Stimulated activated naive B cell treated with anti-CD40 and anti-IgM and Interleukin-4, amounts not matched to agents 10 μg/mL and 1 μg/mL and 100 μg/mL, for 72 hours (primary cell): Measurements from ENCODE around the gene SLF1.
A peak's percentile ranks its signal among the peaks of the same experiment; 100 is the strongest.

Experiments used
- ATAC-seq, 2 donors: fragments of 150-1000 bp; cut with Tn5 transposase; replicated peaks; 2 replicates each; pipeline ENCODE4 v1.10.0; 2021; ENCODE audit warnings: moderate library complexity in 1 of 2
- DNase-seq: peaks from one replicate; pipeline ENCODE4 v3.0.0; 2021
- H3K27ac Mint-ChIP-seq: one replicate; pipeline ENCODE4 v1.8.0; 2022; ENCODE audit warnings: mild to moderate bottlenecking, mixed read lengths
- H3K27me3 Mint-ChIP-seq, 2 donors: one replicate each; pipeline ENCODE4 v1.8.0; 2022; ENCODE audit warnings: mixed read lengths in 2 of 2
- H3K36me3 Mint-ChIP-seq, 2 donors: one replicate each; pipeline ENCODE4 v1.8.0; 2022; ENCODE audit warnings: mixed read lengths in 2 of 2, mild to moderate bottlenecking in 1 of 2
- H3K4me1 Mint-ChIP-seq, 2 donors: one replicate each; pipeline ENCODE4 v1.8.0; 2022; ENCODE audit warnings: mixed read lengths in 2 of 2, mild to moderate bottlenecking in 1 of 2
- H3K4me3 Mint-ChIP-seq, 2 donors: one replicate each; pipeline ENCODE4 v1.8.0; 2022; ENCODE audit warnings: mild to moderate bottlenecking in 2 of 2, mixed read lengths in 2 of 2, moderate library complexity in 1 of 2
- H3K9me3 Mint-ChIP-seq, 2 donors: one replicate each; pipeline ENCODE4 v1.8.0; 2022; ENCODE audit warnings: mixed read lengths in 2 of 2, mild to moderate bottlenecking in 1 of 2

Gene SLF1

GRCh38 chr5:94627191-94627590 is 8.7 kb downstream of the SLF1 start:
- H3K4me3 Mint-ChIP-seq, result no peak overlapping the region
- no peaks in the 10 kb centered on the region for H3K27me3 Mint-ChIP-seq
- ATAC-seq (no peak), DNase-seq (no peak)
- no peaks in the 10 kb centered on the region for H3K9me3 Mint-ChIP-seq
- H3K27ac Mint-ChIP-seq, result no peak overlapping the region
- H3K36me3 Mint-ChIP-seq, result peaks cover 18 to 26% of the 10 kb centered on the region in 2 donors
- H3K4me1 Mint-ChIP-seq, result peaks cover 7 to 16% of the 10 kb centered on the region in 2 donors

- DNase-seq (no peak), ATAC-seq (peak; percentile 91 to 93)
- peaks cover 13 to 23% of the 10 kb centered on the region in 2 donors for H3K4me1 Mint-ChIP-seq
- peaks cover 38 to 56% of the 10 kb centered on the region in 2 donors for H3K36me3 Mint-ChIP-seq
- H3K27ac Mint-ChIP-seq, result peak overlapping the region; percentile 77
- no peaks in the 10 kb centered on the region for H3K27me3 Mint-ChIP-seq
- H3K9me3 Mint-ChIP-seq, result peaks cover 2 to 10% of the 10 kb centered on the region in 2 donors
- peak overlapping the region; percentile 17 to 44 for H3K4me3 Mint-ChIP-seq
Measured at GRCh38 chr5:94632024-94632423, 13.6 kb downstream of the SLF1 start.

GRCh38 chr5:94640176-94640575 is 21.7 kb downstream of the SLF1 start:
- ATAC-seq (no peak), DNase-seq (no peak)
- Mint-ChIP-seq H3K36me3 (peaks cover 52 to 78% of the 10 kb centered on the region in 2 donors), H3K4me3 (no peak overlapping the region), H3K9me3 (peaks cover 13 to 20% of the 10 kb centered on the region in 2 donors), H3K4me1 (peaks cover 7 to 8% of the 10 kb centered on the region in 2 donors), H3K27ac (peak overlapping the region; percentile 63), H3K27me3 (no peaks in the 10 kb centered on the region)

- Mint-ChIP-seq H3K36me3 (peaks cover 23 to 39% of the 10 kb centered on the region in 2 donors), H3K9me3 (peaks cover 8 to 9% of the 10 kb centered on the region in 2 donors), H3K4me3 (no peak overlapping the region), H3K27me3 (no peaks in the 10 kb centered on the region), H3K27ac (no peak overlapping the region), H3K4me1 (peaks cover 0 to 1% of the 10 kb centered on the region in 2 donors)
- no peak for ATAC-seq
- DNase-seq, result no peak
Measured at GRCh38 chr5:94645053-94645452, 26.6 kb downstream of the SLF1 start.

- Mint-ChIP-seq H3K27me3 (no peaks in the 10 kb centered on the region), H3K36me3 (peaks cover 13 to 22% of the 10 kb centered on the region in 2 donors), H3K4me1 (no peaks in the 10 kb centered on the region), H3K4me3 (no peak overlapping the region), H3K9me3 (no peaks in the 10 kb centered on the region), H3K27ac (no peak overlapping the region)
- no peak for ATAC-seq
- no peak for DNase-seq
Measured at GRCh38 chr5:94646758-94647157, 28.3 kb downstream of the SLF1 start.

- no peak overlapping the region for H3K27ac Mint-ChIP-seq
- H3K4me3 Mint-ChIP-seq, result no peak overlapping the region
- H3K27me3 Mint-ChIP-seq, result no peaks in the 10 kb centered on the region
- peaks cover under 1% of the 10 kb centered on the region in 2 donors for H3K9me3 Mint-ChIP-seq
- peaks cover 18 to 28% of the 10 kb centered on the region in 2 donors for H3K36me3 Mint-ChIP-seq
- no peaks in the 10 kb centered on the region for H3K4me1 Mint-ChIP-seq
- DNase-seq, result no peak
- ATAC-seq, result no peak
Measured at GRCh38 chr5:94649874-94650273, 31.4 kb downstream of the SLF1 start.

GRCh38 chr5:94658272-94658671 is 39.8 kb downstream of the SLF1 start:
- Mint-ChIP-seq H3K9me3 (peaks cover 28 to 32% of the 10 kb centered on the region in 2 donors), H3K27me3 (no peaks in the 10 kb centered on the region), H3K36me3 (peaks cover 54 to 72% of the 10 kb centered on the region in 2 donors), H3K27ac (no peak overlapping the region), H3K4me1 (no peaks in the 10 kb centered on the region), H3K4me3 (no peak overlapping the region)
- no peak for ATAC-seq
- DNase-seq, result no peak

- Mint-ChIP-seq H3K36me3 (peaks cover 46 to 60% of the 10 kb centered on the region in 2 donors), H3K4me3 (no peak overlapping the region), H3K27me3 (no peaks in the 10 kb centered on the region), H3K9me3 (peaks cover 24 to 27% of the 10 kb centered on the region in 2 donors), H3K4me1 (no peaks in the 10 kb centered on the region), H3K27ac (no peak overlapping the region)
- ATAC-seq (no peak), DNase-seq (no peak)
Measured at GRCh38 chr5:94660506-94660905, 42.0 kb downstream of the SLF1 start.

GRCh38 chr5:94661086-94661485 is 42.6 kb downstream of the SLF1 start:
- Mint-ChIP-seq H3K27ac (no peak overlapping the region), H3K4me1 (no peaks in the 10 kb centered on the region), H3K27me3 (no peaks in the 10 kb centered on the region), H3K4me3 (no peak overlapping the region), H3K36me3 (peaks cover 41 to 57% of the 10 kb centered on the region in 2 donors), H3K9me3 (peaks cover 24 to 27% of the 10 kb centered on the region in 2 donors)
- ATAC-seq, result no peak
- no peak for DNase-seq

GRCh38 chr5:94667937-94668336 is 49.5 kb downstream of the SLF1 start:
- H3K27ac Mint-ChIP-seq, result peak overlapping the region; percentile 49
- no peaks in the 10 kb centered on the region for H3K9me3 Mint-ChIP-seq
- H3K4me3 Mint-ChIP-seq, result no peak overlapping the region
- peaks cover 31 to 42% of the 10 kb centered on the region in 2 donors for H3K36me3 Mint-ChIP-seq
- DNase-seq (no peak), ATAC-seq (no peak)
- H3K27me3 Mint-ChIP-seq, result no peaks in the 10 kb centered on the region
- peaks cover 0 to 10% of the 10 kb centered on the region in 2 donors for H3K4me1 Mint-ChIP-seq

GRCh38 chr5:94670726-94671125 is 52.3 kb downstream of the SLF1 start:
- peaks cover 31 to 39% of the 10 kb centered on the region in 2 donors for H3K36me3 Mint-ChIP-seq
- no peak overlapping the region for H3K27ac Mint-ChIP-seq
- H3K27me3 Mint-ChIP-seq, result no peaks in the 10 kb centered on the region
- H3K4me3 Mint-ChIP-seq, result no peak overlapping the region
- no peaks in the 10 kb centered on the region for H3K9me3 Mint-ChIP-seq
- peaks cover 1 to 13% of the 10 kb centered on the region in 2 donors for H3K4me1 Mint-ChIP-seq
- no peak for DNase-seq
- no peak for ATAC-seq

- ATAC-seq (no peak), DNase-seq (no peak)
- Mint-ChIP-seq H3K36me3 (peaks cover 21 to 30% of the 10 kb centered on the region in 2 donors), H3K27me3 (no peaks in the 10 kb centered on the region), H3K9me3 (no peaks in the 10 kb centered on the region), H3K4me1 (peaks cover 1 to 13% of the 10 kb centered on the region in 2 donors), H3K4me3 (no peak overlapping the region), H3K27ac (no peak overlapping the region)
Measured at GRCh38 chr5:94672746-94673145, 54.3 kb downstream of the SLF1 start.

- ATAC-seq (no peak), DNase-seq (no peak)
- peaks cover 16 to 24% of the 10 kb centered on the region in 2 donors for H3K36me3 Mint-ChIP-seq
Measured at GRCh38 chr5:94674490-94675382, 56.3 kb downstream of the SLF1 start.

GRCh38 chr5:94675965-94676618 is 57.6 kb downstream of the SLF1 start:
- Mint-ChIP-seq H3K9me3 (no peaks in the 10 kb centered on the region), H3K27me3 (no peaks in the 10 kb centered on the region), H3K4me1 (peaks cover 1 to 13% of the 10 kb centered on the region in 2 donors), H3K27ac (no peak overlapping the region), H3K36me3 (peaks cover 16 to 24% of the 10 kb centered on the region in 2 donors), H3K4me3 (no peak overlapping the region)
- DNase-seq, result no peak
- no peak for ATAC-seq

More at GRCh38 chr5:94674490-94675382, 56.3 kb downstream of the SLF1 start:
- peaks cover 1 to 13% of the 10 kb centered on the region in 2 donors for H3K4me1 Mint-ChIP-seq
- no peak overlapping the region for H3K4me3 Mint-ChIP-seq
- no peaks in the 10 kb centered on the region for H3K9me3 Mint-ChIP-seq
- H3K27me3 Mint-ChIP-seq, result no peaks in the 10 kb centered on the region
- no peak overlapping the region for H3K27ac Mint-ChIP-seq
